Effector CD8-positive, alpha-beta T cell (primary cell): ENCODE data around the gene FAM228A.
"Not testable (repeated sequence)": the region's sequence is repeated elsewhere in the genome, so short reads cannot be mapped to it uniquely, and the experiment has no call there.

Experiments used
- DNase-seq: peaks from one replicate; lab custom pipeline; 2025; lab: John Stamatoyannopoulos, UW

Gene FAM228A

GRCh38 chr2:24191156-24191555, 16.3 kb downstream of the FAM228A start:
- DNase-seq: no peak

- no peak for DNase-seq
Observed at GRCh38 chr2:24191848-24192247, 17.0 kb downstream of the FAM228A start.

- not testable (repeated sequence) for DNase-seq
Observed at GRCh38 chr2:24197213-24197612, 22.4 kb downstream of the FAM228A start.

GRCh38 chr2:24199968-24200590, 25.2 kb downstream of the FAM228A start:
- no peak for DNase-seq

GRCh38 chr2:24200799-24201198, 25.9 kb downstream of the FAM228A start:
- no peak for DNase-seq

- DNase-seq: no peak
Observed at GRCh38 chr2:24203029-24203786, 28.4 kb downstream of the FAM228A start.

- DNase-seq: no peak
Observed at GRCh38 chr2:24203787-24204150, 28.9 kb downstream of the FAM228A start.

- DNase-seq: no peak
Observed at GRCh38 chr2:24204505-24204904, 29.7 kb downstream of the FAM228A start.

GRCh38 chr2:24205131-24205530, 30.3 kb downstream of the FAM228A start:
- DNase-seq: no peak

GRCh38 chr2:24206242-24206641, 31.4 kb downstream of the FAM228A start:
- no peak for DNase-seq

- DNase-seq: no peak
Observed at GRCh38 chr2:24206714-24207113, 31.9 kb downstream of the FAM228A start.

GRCh38 chr2:24207359-24207758, 32.5 kb downstream of the FAM228A start:
- no peak for DNase-seq

GRCh38 chr2:24208490-24208889, 33.6 kb downstream of the FAM228A start:
- no peak for DNase-seq

GRCh38 chr2:24209389-24210105, 34.7 kb downstream of the FAM228A start:
- no peak for DNase-seq

GRCh38 chr2:24210106-24210455, 35.2 kb downstream of the FAM228A start:
- DNase-seq: no peak

GRCh38 chr2:24210723-24211122, 35.9 kb downstream of the FAM228A start:
- no peak for DNase-seq

- DNase-seq: no peak
Observed at GRCh38 chr2:24211408-24211807, 36.6 kb downstream of the FAM228A start.

- no peak for DNase-seq
Observed at GRCh38 chr2:24214880-24215279, 40.0 kb downstream of the FAM228A start.

GRCh38 chr2:24220554-24221291, 45.9 kb downstream of the FAM228A start:
- no peak for DNase-seq

- DNase-seq: no peak
Observed at GRCh38 chr2:24221343-24222050, 46.6 kb downstream of the FAM228A start.

- no peak for DNase-seq
Observed at GRCh38 chr2:24222946-24223345, 48.1 kb downstream of the FAM228A start.
